GM18909 (cell line): ENCODE measurements around the gene SLC2A5.

Source experiments
- ATAC-seq: cut with Tn5 transposase; IDR thresholded peaks from one replicate; pipeline ENCODE4 v1.9.1; 2021; ENCODE audit warnings: mild to moderate bottlenecking; ENCODE audit not compliant: unreplicated experiment, poor library complexity

SLC2A5 gene

DNA sequence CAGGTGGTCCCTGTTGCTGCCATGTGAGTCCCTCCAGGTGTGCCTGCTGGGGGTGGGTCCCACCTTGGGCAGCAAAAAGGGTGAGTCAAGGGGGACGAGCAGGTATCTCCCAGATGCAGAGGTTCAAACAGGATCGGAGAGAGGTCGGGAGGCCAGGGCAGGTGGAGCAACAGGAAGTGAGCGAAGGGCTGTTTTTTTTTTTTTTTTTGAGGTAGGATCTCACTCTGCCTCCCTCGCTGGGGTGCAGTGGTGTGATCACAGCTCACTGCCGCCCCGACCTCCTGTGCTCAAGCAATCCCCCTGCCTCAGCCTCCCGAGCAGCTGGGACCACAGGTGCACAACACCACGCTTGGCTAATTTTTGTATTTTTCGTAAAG, 82.6 kb downstream of the SLC2A5 start:
- ATAC-seq, result no peak

DNA sequence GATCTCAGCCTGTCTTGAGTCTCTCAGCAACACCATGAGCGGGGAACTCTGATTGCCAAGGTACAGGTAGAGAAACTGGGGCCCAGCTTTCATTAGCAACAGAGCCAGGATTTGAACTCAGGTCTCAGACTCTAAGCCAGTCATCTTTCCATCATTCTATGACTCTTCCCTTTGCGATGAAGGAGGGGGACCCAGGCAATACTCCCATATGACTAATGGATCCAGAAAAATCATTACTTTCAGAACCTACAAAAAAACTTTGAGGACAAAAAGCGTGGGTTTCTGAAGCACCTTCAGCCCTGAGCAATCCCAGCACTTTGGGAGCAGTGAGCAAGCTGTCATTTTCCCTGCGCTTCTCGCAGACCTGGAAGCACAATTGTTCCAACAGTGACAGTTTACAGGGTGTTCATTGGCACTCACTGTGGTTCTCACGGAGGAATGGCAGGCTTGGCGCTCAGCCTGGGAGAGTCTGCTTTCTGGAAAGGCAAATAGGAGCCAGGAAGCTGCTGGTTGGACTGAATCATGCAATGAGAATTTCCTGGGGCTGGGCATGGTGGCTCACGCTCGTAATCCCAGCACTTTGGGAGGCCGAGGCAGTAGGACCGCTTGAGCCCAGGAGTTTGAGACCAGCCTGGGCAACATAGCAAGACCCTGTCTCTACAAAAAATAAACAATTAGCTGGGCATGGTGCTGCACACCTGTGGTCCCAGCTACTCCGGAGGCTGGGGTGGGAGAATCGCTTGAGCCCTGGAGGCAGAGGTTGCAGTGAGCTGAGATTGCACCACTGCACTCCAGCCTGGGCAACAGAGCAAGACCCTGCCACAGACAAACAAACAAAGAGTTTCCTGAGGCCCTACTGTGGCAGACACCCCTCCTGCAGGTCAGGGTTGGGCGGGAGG, 83.3 kb downstream of the SLC2A5 start:
- ATAC-seq, result no peak
